Activated naive CD4-positive, alpha-beta T cell treated with anti-CD3 and anti-CD28 coated beads, Interleukin-2, amount 50 U/mL, for 72 hours (primary cell): ENCODE results near the gene TPD52L2. TPM values are rescaled to one million over a fixed set of nuclear protein-coding genes. Genes with fewer than 3 reads are reported as not detected.
"Not testable (repeated sequence)": the region's sequence is repeated elsewhere in the genome, so short reads cannot be mapped to it uniquely, and the experiment has no call there.

ENCODE experiments used
- ATAC-seq, 2 donors: fragments of 150-1000 bp; cut with Tn5 transposase; 2 replicates each; pipeline ENCODE4 v1.10.0; 2021; ENCODE audit warnings: mild to moderate bottlenecking in 2 of 2, moderate library complexity in 2 of 2
- DNase-seq, 2 donors: peaks; one replicate each; pipeline ENCODE4 v3.0.0; 2021 to 2022; ENCODE audit warnings: low spot score in 2 of 2
- H3K27ac Mint-ChIP-seq, 2 donors: one replicate each; pipeline ENCODE4 v1.8.0; 2022; ENCODE audit warnings: mild to moderate bottlenecking in 2 of 2, mixed read lengths in 2 of 2
- H3K36me3 Mint-ChIP-seq, 2 donors: one replicate each; pipeline ENCODE4 v1.8.0; 2022; ENCODE audit warnings: mixed read lengths in 2 of 2
- H3K9me3 Mint-ChIP-seq, 2 donors: one replicate each; pipeline ENCODE4 v1.8.0; 2022; ENCODE audit warnings: mixed read lengths in 2 of 2
- total RNA-seq, 2 donors: library from RNA; stranded (reverse); gene quantifications; one replicate each; pipeline ENCODE4 v1.2.3, GENCODE V29; 2022

TPD52L2 gene
- total RNA-seq, 2 donors from 2014 or later = 31.3 to 62.1 TPM

GRCh38 chr20:63848003-63848911 is 16.8 kb upstream of the TPD52L2 start:
- DNase-seq = no peak
- H3K27ac Mint-ChIP-seq = no peak overlapping the region
- H3K36me3 Mint-ChIP-seq = no peaks in the 10 kb centered on the region
- ATAC-seq = no peak
- H3K9me3 Mint-ChIP-seq = no peaks in the 10 kb centered on the region

- Mint-ChIP-seq H3K36me3 (no peaks in the 10 kb centered on the region), H3K9me3 (no peaks in the 10 kb centered on the region), H3K27ac (no peak overlapping the region)
- ATAC-seq (peak; percentile 90 to 96), DNase-seq (peak; percentile 55 to 75)
These were observed 14.2 kb upstream of the TPD52L2 start for GRCh38 chr20:63850689-63851547.

DNA sequence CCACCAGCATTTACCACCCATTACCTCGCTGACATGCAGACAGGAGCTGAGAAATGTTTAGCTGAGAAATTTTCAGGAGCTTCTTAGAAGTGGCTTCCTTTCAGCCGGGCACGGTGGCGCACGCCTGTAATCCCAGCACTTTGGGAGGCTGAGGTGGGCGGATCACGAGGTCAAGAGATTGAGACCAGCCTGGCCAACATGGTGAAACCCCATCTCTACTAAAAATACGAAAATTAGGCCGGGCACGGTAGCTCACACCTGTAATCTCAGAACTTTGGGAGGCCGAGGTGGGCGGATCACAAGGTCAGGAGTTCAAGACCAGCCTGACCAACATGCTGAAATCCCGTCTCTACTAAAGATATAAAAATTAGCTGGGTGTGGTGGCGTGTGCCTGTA is 13.5 kb upstream of the TPD52L2 start:
- not testable (repeated sequence) for H3K9me3 Mint-ChIP-seq, DNase-seq, H3K36me3 Mint-ChIP-seq, ATAC-seq, H3K27ac Mint-ChIP-seq

GRCh38 chr20:63853733-63854068 is 11.4 kb upstream of the TPD52L2 start:
- not testable (repeated sequence) for ATAC-seq, H3K27ac Mint-ChIP-seq, DNase-seq, H3K36me3 Mint-ChIP-seq, H3K9me3 Mint-ChIP-seq

DNA sequence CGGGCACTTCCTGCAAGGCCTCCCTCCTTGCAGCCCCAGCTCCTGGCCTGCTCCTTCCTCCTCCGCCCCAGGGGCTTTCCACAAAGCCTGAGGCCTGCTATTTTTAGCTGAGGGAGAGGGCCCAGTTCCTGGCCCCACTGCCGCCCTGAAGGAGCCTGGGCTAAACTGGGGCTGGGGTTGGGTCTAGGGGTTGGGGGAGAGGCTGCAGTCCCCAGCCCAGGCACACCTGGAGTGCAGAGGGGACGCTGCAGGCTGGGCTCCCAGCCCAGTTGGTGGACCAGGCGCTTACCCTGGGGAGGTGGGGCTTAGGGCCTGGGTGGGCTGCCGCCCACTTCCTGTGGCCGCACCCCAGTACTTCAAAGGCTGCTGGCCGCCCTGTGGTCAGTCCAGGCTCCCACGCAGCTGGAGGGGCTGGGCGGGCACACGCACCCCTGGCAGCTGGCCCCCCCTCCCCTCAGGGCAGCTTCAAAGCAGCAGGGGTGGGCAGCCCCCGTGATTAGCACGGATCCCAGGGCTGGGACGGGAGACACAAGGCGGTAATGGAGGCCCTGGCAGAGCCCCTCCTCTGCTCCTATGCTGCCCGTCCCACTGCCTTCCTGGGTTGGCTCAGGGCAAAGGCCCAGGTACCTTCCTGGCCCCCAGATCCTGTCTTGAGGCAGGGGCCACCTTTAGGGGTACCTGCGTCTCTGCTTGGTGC is 10.9 kb upstream of the TPD52L2 start:
- H3K9me3 Mint-ChIP-seq = no peaks in the 10 kb centered on the region
- no peak for ATAC-seq
- no peaks in the 10 kb centered on the region for H3K36me3 Mint-ChIP-seq
- no peak overlapping the region for H3K27ac Mint-ChIP-seq
- no peak for DNase-seq

DNA sequence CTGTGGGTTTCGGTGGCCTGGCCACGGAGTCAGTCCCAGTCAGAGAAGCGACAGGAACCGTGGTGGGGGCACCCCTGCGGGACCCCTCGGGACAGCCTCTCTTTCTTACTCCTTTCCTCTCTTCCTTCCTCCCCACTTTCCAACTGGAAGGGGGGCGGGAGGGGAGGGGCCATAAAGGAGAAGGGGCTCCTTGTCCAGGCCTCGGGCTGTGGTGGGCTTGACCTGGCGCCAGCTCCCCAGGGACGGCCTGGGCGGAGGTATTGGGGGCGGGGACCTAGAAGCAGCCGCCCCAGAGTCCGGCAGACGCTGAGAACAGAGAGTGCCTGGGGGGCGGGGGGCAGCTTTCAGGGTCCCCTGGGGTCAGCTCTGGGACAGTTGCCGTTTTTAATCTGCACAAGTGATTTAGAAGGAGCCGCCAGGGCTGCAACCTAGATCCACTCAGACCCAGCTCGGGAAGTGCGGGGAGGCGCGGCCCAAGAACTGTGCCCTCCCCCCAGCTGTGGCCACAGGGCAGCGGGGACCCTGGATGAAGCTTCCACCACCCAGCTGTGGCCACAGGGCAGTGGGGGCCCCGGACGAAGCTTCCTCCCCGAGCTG is 10.2 kb upstream of the TPD52L2 start:
- ATAC-seq = no peak
- H3K36me3 Mint-ChIP-seq = no peaks in the 10 kb centered on the region
- DNase-seq = no peak
- no peak overlapping the region for H3K27ac Mint-ChIP-seq
- no peaks in the 10 kb centered on the region for H3K9me3 Mint-ChIP-seq

DNA sequence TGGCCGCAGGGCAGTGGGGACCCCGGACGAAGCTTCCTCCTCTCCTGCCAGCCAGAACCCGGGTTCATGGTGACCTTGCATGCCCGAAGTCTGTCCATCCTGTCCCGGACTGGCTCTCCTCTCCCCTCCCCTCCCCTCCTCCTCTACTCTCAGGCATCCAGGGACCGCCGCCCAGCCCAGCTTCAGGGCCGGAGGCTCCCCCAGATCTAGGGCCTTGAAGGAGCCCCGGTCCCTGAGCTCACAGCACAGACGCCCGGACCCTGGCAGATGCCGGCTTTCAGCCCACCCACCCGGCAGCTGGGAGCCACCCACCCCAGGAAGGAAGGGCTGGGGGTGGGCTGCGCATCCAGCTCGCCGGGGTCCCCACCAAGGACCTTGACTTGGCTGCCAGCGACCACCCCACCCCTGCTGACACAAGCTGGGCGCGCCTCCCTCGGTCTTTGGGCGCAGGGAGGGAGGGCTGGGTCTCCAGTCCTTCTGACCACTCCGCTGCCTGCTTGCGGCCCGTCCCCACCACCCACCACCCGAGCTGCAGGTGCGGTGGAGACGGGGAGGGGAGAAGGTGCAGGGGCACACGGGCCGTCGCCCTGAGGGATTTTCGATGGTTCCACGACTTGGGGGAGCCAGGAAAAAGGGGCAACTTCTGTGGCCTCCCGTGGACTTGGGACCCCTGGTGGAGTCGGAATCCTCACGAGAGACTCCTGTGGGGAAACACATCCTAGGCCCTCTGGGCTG is 9.5 kb upstream of the TPD52L2 start:
- Mint-ChIP-seq H3K36me3 (no peaks in the 10 kb centered on the region), H3K27ac (no peak overlapping the region), H3K9me3 (no peaks in the 10 kb centered on the region)
- no peak for ATAC-seq
- DNase-seq = no peak

- ATAC-seq = no peak
- DNase-seq = no peak
- Mint-ChIP-seq H3K36me3 (no peaks in the 10 kb centered on the region), H3K9me3 (no peaks in the 10 kb centered on the region), H3K27ac (no peak overlapping the region)
These were observed 9.0 kb upstream of the TPD52L2 start for GRCh38 chr20:63856098-63856511.

DNA sequence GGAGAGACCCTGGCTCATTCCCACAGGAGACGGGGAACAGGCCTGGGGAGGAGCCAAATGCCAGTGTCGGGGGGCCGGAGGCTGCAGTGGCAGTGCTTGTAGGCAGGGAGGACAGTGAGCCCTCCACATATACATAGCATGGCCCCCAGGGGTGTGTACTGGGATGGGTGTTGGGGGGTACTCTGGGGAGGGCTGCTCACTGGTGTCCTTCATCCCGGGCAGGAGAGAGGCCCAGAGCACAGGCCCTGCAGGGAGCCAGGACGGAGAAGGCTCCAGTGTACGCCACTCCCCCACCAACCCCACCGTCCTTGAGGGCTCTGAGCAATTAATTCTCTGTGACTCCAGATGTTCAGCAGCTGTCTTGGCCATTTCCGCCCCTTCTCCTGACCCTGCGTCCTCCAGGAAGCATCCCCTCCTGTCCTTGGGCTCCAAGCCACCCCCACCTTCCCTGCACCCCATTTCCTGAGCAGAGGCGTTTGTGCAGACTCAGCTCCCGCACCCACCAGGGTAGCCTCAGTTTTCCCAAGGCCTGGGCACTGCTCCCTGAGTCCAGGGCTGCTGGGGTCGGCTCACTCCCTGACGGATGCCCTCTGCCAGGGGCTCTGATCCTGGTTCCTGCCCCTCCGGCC is 7.2 kb upstream of the TPD52L2 start:
- Mint-ChIP-seq H3K9me3 (no peaks in the 10 kb centered on the region), H3K27ac (no peak overlapping the region), H3K36me3 (no peaks in the 10 kb centered on the region)
- ATAC-seq (no peak), DNase-seq (no peak)

GRCh38 chr20:63858393-63859165 is 6.5 kb upstream of the TPD52L2 start:
- H3K27ac Mint-ChIP-seq = peak overlapping the region in 1 of 2 donors; percentile 82
- H3K9me3 Mint-ChIP-seq = no peaks in the 10 kb centered on the region
- peaks cover 7% of the 10 kb centered on the region in 2 donors for H3K36me3 Mint-ChIP-seq
- DNase-seq (no peak), ATAC-seq (no peak)

DNA sequence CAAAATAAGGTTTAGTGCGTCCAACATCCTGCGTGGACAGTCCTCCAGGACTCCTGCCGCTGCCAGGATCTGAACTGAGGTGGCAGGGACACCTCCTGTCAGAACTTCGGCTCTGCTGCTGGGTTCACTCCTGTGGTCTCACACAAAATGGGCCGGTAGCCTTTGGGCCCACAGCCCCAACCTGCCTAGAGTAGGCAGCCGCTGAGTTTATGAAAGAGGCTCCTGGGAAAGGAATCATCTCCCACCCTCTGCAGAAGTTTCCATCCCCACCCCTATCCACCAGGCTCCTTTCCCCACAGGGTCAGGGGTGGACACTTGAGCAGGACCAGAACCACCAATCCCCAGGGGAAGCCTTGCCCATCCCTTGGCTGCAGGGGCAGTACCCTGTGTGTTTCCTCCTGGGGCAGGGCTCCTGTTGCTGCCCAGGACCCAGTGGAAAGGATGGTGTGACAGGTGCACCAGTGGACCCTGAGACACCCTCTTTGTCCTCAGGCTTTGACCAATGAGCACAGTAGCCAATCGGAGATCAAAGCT is 5.8 kb upstream of the TPD52L2 start:
- Mint-ChIP-seq H3K9me3 (no peaks in the 10 kb centered on the region), H3K36me3 (peaks cover 10 to 13% of the 10 kb centered on the region in 2 donors), H3K27ac (peak overlapping the region in 1 of 2 donors; percentile 82)
- DNase-seq (no peak), ATAC-seq (no peak)

DNA sequence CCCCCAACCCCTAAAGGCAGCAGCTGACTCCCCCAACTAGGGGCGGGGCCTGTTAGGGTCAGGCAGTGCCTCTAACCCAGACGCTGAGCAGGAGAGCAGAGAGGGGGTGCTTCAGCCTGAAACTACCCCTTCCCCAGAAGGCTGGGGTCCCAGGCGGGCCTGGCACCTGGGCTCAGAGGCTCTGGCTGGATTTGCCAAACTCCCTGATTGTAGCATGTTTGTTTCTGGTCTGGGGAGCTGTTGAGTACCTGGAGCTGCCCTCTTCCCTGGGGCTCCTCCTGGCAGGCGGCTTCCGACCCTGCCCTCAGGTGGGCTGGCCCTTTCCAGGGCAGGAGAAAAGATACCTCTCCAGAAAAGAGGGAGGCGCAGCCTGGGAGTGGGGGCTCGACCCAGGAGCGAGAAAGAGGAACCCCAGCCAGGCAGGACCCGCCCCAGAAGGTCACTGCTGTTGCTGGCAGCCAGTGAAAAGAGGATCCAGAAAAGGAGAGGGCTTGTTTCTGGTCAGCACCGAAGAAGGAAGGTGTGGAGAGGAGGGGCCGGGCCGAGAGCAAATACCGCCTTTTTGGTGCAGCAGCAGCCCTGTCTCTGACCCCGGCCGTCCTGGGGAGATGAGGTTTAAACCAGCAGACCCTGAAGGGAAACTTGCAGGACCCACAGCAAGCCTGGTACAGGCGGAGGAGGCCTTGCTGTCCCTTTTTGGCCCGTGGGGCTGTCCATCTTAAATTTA is 4.6 kb upstream of the TPD52L2 start:
- Mint-ChIP-seq H3K36me3 (peaks cover 12 to 16% of the 10 kb centered on the region in 2 donors), H3K9me3 (no peaks in the 10 kb centered on the region), H3K27ac (peak overlapping the region in 1 of 2 donors; percentile 84)
- no peak for ATAC-seq
- DNase-seq = no peak

DNA sequence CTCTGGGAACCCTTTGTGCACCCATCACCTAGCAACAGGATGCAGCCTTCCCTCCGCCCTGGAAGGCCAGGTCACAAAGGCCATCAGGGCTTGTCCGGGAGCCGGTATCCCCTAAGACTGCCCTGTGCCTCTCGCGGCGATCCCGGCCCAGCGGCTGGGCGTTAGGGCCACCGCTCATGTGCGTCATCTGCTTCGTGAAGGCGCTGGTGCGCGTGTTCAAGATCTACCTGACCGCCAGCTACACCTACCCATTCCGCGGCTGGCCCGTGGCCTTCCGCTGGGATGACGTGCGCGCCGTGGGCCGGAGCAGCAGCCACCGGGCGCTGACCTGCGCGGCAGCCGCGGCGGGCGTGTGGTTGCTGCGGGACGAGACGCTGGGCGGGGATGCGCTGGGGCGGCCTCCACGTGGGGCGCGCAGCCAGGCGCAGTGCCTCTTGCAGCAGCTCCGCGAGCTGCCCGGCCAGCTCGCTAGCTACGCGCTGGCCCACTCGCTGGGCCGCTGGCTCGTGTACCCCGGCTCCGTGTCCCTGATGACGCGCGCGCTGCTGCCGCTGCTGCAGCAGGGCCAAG is 3.6 kb upstream of the TPD52L2 start, which contains the start of gene ABHD16B:
TSS of gene ABHD16B (plus strand) at position 134 of the 570 bp plus-strand sequence. CDS start at position 177, 43 bp downstream.
- ATAC-seq (no peak), DNase-seq (no peak)
- Mint-ChIP-seq H3K27ac (peak within 1 kb of the TSS in 1 of 2 donors; percentile 84), H3K9me3 (no peaks in the 10 kb centered on the region), H3K36me3 (peaks cover 20 to 23% of the 10 kb centered on the region in 2 donors)
